Kidney (tissue), 14 donors: ENCODE results near the gene B3GNT5. TPM values are rescaled to one million over a fixed set of nuclear protein-coding genes. Genes with fewer than 3 reads are reported as not detected.

ENCODE experiments used
- DNase-seq, 5 donors: peaks; one replicate each; pipeline ENCODE4 v3.0.0-alpha.2; 2013 to 2020
- FAIRE-seq: peaks from 2 replicates; lab custom pipeline; 2012; peaks lifted over from hg19 to GRCh38; lab: Jason Lieb, UNC
- H3K27ac ChIP-seq, 2 donors: one replicate each; pipeline ENCODE4 v1.7.0; 2013; ENCODE audit warnings: low read depth in 2 of 2, low read length in 2 of 2, inconsistent platforms in 1 of 2
- H3K27me3 ChIP-seq: one replicate; pipeline ENCODE4 v1.7.1; 2013; ENCODE audit warnings: low read length, inconsistent platforms; ENCODE audit not compliant: control insufficient read depth, insufficient read depth
- H3K36me3 ChIP-seq, 3 donors: one replicate each; pipeline versions ENCODE4 v1.7.0 to v1.7.1; 2013; ENCODE audit warnings: low read length in 3 of 3, control low read depth in 1 of 3, inconsistent platforms in 1 of 3; ENCODE audit not compliant: insufficient read depth in 3 of 3, control insufficient read depth in 2 of 3
- H3K4me1 ChIP-seq, 3 donors: one replicate each; pipeline versions ENCODE4 v1.7.0 to v1.7.1; 2013; ENCODE audit warnings: low read length in 3 of 3, inconsistent platforms in 1 of 3, low read depth in 1 of 3; ENCODE audit not compliant: control insufficient read depth in 2 of 3, insufficient read depth in 2 of 3
- H3K4me3 ChIP-seq, 3 donors: one replicate each; pipeline versions ENCODE4 v1.7.0 to v1.8.1; 2013; ENCODE audit warnings: low read length in 3 of 3, control low read depth in 1 of 3, inconsistent platforms in 1 of 3
- H3K9ac ChIP-seq, 3 donors: one replicate each; pipeline versions ENCODE4 v1.7.0 to v1.7.1; 2013; ENCODE audit warnings: low read length in 3 of 3, control low read depth in 1 of 3, inconsistent platforms in 1 of 3
- H3K9me3 ChIP-seq, 3 donors: one replicate each; pipeline versions ENCODE4 v1.7.0 to v1.7.1; 2013; ENCODE audit warnings: low read length in 3 of 3, control low read depth in 1 of 3, inconsistent platforms in 1 of 3; ENCODE audit not compliant: control insufficient read depth in 2 of 3, insufficient read depth in 1 of 3
- intact Hi-C: fragments of 100-400 bp; cut with DNase I; formaldehyde crosslinking; loops from one replicate; pipeline ENCODE4 v1.11.1; 2022
- polyA plus RNA-seq: library from polyadenylated mRNA; stranded (reverse); fragments of 350-450 nt; fragmentation: Illumina TruSeq; extraction: RNeasy Lipid Tissue Mini Kit (QIAGEN cat#74804); gene quantifications from one replicate; pipeline ENCODE4 v1.2.3, GENCODE V29; 2014; ENCODE audit warnings: low read depth, low replicate concordance; ENCODE audit not compliant: insufficient read depth
- total RNA-seq: library from RNA; stranded (reverse); fragmentation: NEBNext Ultra II Directional; extraction: Animal tissue kit (Norgen Biotek cat#: 25700); gene quantifications from one replicate; pipeline ENCODE4 v1.2.1, GENCODE V29; 2021
- TF ChIP-seq, protein P1 (sequence below): IDR thresholded peaks from 3 replicates; pipeline ENCODE4 v1.5.1; 2012; ENCODE audit warnings: mild to moderate bottlenecking, moderate library complexity, borderline replicate concordance; ENCODE audit not compliant: insufficient read depth; ENCODE audit errors: extremely low read depth
- donor health status: control.
- donor health status: control.
- donor health status: control.
- donor health status: control.
- donor health status: control.
- donor health status: DM: yes; HTN: yes; CAD: no.
- donor health status: Normal renal cell carcinoma (clear cell type).

Gene B3GNT5
- total and polyA plus RNA-seq, 2 donors from 2014 or later = 2.4 to 9.9 TPM

DNA sequence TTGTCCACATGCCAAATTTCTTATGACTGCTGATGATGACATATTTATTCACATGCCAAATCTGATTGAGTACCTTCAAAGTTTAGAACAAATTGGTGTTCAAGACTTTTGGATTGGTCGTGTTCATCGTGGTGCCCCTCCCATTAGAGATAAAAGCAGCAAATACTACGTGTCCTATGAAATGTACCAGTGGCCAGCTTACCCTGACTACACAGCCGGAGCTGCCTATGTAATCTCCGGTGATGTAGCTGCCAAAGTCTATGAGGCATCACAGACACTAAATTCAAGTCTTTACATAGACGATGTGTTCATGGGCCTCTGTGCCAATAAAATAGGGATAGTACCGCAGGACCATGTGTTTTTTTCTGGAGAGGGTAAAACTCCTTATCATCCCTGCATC is 17.3 kb downstream of the B3GNT5 start:
- Histone ChIP-seq H3K9me3 (no peaks in the 10 kb centered on the region), H3K27ac (no peak overlapping the region), H3K27me3 (no peaks in the 10 kb centered on the region), H3K36me3 (no peaks in the 10 kb centered on the region), H3K9ac (no peak overlapping the region), H3K4me3 (no peak overlapping the region), H3K4me1 (peaks cover 3 to 7% (median 4%) of the 10 kb centered on the region in 3 donors)
- TF ChIP-seq, protein P1, sequence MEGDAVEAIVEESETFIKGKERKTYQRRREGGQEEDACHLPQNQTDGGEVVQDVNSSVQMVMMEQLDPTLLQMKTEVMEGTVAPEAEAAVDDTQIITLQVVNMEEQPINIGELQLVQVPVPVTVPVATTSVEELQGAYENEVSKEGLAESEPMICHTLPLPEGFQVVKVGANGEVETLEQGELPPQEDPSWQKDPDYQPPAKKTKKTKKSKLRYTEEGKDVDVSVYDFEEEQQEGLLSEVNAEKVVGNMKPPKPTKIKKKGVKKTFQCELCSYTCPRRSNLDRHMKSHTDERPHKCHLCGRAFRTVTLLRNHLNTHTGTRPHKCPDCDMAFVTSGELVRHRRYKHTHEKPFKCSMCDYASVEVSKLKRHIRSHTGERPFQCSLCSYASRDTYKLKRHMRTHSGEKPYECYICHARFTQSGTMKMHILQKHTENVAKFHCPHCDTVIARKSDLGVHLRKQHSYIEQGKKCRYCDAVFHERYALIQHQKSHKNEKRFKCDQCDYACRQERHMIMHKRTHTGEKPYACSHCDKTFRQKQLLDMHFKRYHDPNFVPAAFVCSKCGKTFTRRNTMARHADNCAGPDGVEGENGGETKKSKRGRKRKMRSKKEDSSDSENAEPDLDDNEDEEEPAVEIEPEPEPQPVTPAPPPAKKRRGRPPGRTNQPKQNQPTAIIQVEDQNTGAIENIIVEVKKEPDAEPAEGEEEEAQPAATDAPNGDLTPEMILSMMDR = no peak
- intact Hi-C loops = no loop called here
- DNase-seq (no peak), FAIRE-seq (no peak)

DNA sequence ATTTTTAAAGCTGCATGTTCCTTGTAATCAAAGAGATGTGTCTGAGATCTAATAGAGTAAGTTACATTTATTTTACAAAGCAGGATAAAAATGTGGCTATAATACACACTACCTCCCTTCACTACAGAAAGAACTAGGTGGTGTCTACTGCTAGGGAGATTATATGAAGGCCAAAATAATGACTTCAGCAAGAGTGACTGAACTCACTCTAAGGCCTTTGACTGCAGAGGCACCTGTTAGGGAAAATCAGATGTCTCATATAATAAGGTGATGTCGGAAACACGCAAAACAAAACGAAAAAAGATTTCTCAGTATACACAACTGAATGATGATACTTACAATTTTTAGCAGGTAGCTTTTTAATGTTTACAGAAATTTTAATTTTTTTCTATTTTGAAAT is 19.1 kb downstream of the B3GNT5 start:
- TF ChIP-seq, protein P1 = no peak
- DNase-seq = no peak

DNA sequence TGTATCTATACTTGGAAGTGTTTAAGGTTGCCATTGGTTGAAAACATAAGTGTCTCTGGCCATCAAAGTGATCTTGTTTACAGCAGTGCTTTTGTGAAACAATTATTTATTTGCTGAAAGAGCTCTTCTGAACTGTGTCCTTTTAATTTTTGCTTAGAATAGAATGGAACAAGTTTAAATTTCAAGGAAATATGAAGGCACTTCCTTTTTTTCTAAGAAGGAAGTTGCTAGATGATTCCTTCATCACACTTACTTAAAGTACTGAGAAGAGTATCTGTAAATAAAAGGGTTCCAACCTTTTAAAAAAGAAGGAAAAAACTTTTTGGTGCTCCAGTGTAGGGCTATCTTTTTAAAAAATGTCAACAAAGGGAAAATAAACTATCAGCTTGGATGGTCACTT is 19.7 kb downstream of the B3GNT5 start:
- no peaks in the 10 kb centered on the region for H3K27me3 ChIP-seq
- no peaks in the 10 kb centered on the region for H3K36me3 ChIP-seq
- DNase-seq (no peak), FAIRE-seq (no peak)
- TF ChIP-seq, protein P1 = no peak
- H3K4me3 ChIP-seq = no peak overlapping the region
- intact Hi-C loops = no loop called here
- H3K27ac ChIP-seq = no peak overlapping the region
- no peaks in the 10 kb centered on the region for H3K9me3 ChIP-seq
- no peak overlapping the region for H3K9ac ChIP-seq
- no peaks in the 10 kb centered on the region for H3K4me1 ChIP-seq

More for the DNA sequence above, 19.1 kb downstream of the B3GNT5 start:
- H3K9ac ChIP-seq = no peak overlapping the region
- no peaks in the 10 kb centered on the region for H3K9me3 ChIP-seq
- H3K4me1 ChIP-seq = no peaks in the 10 kb centered on the region
- no peaks in the 10 kb centered on the region for H3K36me3 ChIP-seq
- intact Hi-C loops = no loop called here
- no peaks in the 10 kb centered on the region for H3K27me3 ChIP-seq
- no peak overlapping the region for H3K4me3 ChIP-seq
- FAIRE-seq = no peak
- H3K27ac ChIP-seq = no peak overlapping the region

DNA sequence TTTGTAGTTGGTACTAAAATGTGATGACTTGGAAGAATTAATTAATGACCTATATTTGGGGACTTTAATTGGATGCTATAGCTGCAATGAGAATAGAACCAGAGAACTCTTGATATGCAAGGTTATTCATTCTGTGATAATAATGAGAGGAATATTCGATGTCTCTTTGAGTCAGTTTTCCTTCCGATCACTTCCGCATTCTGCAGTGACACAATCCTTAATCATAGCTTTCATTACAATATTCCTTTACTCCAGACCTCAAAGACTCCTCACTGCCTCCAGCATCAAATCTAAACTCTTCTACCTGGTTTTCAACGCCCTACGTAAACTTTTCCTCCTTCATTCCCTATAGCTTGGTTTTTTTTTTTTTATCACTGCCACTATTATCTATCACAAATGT is 21.6 kb downstream of the B3GNT5 start:
- FAIRE-seq (no peak), DNase-seq (no peak)
- TF ChIP-seq, protein P1 = no peak
- H3K9me3 ChIP-seq = no peaks in the 10 kb centered on the region
- no peak overlapping the region for H3K27ac ChIP-seq
- H3K9ac ChIP-seq = no peak overlapping the region
- H3K4me3 ChIP-seq = no peak overlapping the region
- H3K36me3 ChIP-seq = no peaks in the 10 kb centered on the region
- intact Hi-C loops = no loop called here
- no peaks in the 10 kb centered on the region for H3K27me3 ChIP-seq
- no peaks in the 10 kb centered on the region for H3K4me1 ChIP-seq
